Erythroblast (primary cell): ENCODE measurements around the gene BCL2L12.

Source experiments
- DNase-seq, 2 experiments: peaks; one replicate each; lab custom pipeline; 2025; lab: John Stamatoyannopoulos, UW
- GATA1 ChIP-seq: IDR thresholded peaks from 2 replicates; pipeline ENCODE4 v1.6.1; 2011; ENCODE audit warnings: low read depth, mild to moderate bottlenecking, control low read depth, low read length, moderate library complexity
- POLR2A ChIP-seq: IDR thresholded peaks from 2 replicates; pipeline ENCODE4 v1.6.1; 2011; ENCODE audit warnings: mild to moderate bottlenecking, low read length

Gene BCL2L12

DNA sequence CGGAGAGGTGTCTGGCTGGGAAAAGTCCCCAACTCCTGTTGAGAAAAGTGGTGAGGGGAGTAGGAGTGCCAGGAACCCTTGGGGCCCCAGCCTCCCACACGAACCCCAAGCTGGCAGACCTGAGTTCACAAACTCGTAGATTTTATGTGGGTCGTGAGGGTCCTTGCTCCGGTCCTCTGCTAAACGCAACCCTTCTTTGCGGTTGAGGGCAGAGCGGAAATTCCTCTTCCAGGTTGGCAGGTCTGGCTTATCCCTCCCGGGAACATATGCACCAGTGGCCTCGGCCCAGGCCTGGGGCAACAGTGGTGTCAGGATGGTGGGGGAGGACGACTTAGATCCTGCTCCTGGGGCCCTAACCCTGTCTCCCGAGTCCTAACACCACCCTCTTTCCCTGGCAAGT is 2.5 kb upstream of the BCL2L12 start:
- no peak for TF ChIP-seq POLR2A
- no peak for TF ChIP-seq GATA1
- DNase-seq, result no peak

DNA sequence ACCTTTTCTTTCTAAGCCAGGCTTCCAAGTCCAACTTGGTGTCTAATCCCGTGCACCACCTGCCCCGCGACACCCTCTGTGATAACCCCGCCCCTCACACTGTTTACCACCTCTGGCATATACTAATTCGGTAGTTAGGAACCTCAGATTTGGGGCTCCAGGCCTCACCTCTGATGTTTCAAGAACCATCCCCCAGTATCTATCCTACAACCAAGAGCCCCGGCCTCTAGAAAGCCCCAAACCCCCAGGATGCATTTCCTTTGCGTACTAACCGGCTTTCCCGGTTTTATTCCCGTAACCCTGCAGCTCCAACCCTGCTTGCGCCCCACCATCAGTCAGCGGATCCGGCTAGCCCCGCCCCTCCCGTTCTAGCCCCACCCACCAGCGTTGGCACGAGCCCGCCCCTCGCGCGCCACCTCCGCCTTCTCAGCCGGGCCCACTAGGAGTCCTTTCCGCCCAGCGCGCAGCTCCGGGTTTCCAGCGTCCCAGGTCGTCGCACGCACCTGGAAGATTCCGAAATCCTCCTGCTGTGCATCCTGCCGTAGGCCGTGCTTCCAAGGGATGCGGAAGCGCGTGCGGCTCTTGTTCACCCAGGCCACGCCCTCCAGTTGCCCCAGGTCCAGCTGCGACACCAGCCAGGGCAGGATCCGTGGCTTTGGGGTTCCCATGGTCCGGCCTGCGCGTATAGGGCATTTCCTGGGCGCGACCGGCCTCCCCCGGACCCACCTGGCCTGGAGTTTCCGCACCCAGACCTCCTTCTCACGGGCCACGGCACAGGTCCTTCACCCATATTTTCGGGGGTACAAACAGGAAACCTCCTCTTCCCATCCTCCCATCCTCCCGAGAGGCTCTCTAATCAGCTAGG is 1.3 kb upstream of the BCL2L12 start:
- TF ChIP-seq POLR2A (no peak), GATA1 (no peak)

DNA sequence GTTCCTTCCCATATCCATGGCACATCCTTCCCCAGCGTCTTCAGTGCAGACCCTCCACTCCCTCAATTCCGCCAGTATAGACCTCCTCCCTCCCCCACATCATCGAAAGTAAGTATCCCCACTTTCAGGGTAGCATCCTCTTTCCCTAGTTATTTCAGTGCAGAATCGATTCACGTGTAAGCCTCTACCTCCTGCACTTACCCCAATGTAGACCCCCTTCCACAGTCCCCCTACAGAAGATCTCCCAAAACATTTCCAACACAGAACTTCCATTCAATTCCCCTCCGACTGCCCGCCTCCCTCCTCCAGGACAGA is 740 bp upstream of the BCL2L12 start:
- no peak for DNase-seq

More for the DNA sequence above, 1.3 kb upstream of the BCL2L12 start:
- DNase-seq, result peak; percentile 83 to 92

DNA sequence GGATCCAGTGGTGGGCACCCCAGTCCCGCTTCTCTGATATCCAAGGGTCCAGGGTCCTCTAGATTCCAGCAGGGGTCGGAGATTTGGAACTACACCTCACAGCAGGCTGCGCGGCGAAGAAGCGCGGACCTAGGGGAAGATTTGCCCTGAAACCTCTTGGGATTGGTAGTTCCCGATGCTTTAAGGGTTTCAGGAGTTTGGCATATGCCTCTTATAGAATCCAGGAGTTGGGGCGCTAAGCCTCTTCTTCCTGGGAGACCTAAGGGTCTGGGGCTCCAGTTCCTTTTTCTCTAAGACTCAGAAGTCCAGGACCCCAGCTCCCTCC is 349 bp downstream of the BCL2L12 start:
- TF ChIP-seq POLR2A (no peak), GATA1 (no peak)
- DNase-seq, result no peak

More for the DNA sequence above, 740 bp upstream of the BCL2L12 start:
- no peak for TF ChIP-seq POLR2A

DNA sequence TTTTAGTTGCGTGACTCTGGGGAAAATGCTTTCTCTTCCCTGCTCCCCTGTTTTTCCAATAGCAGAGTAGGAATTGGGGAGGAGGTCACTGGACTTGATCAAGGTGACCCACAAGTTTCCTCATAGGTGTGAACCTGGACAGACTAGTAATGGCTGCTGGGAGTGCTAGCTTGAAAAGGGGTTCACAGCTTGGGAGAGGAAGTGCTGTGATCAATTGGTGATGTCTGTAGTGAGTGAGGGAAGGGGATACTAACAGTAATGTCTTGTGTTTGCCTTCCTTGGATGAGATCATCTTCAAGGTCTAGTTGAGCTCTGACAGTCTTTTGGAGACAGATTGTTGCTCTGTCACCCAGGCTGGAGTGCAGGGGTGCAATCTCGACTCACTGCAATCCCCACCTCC is 1.7 kb downstream of the BCL2L12 start:
- TF ChIP-seq GATA1, result no peak
- TF ChIP-seq POLR2A, result no peak
- DNase-seq, result no peak

DNA sequence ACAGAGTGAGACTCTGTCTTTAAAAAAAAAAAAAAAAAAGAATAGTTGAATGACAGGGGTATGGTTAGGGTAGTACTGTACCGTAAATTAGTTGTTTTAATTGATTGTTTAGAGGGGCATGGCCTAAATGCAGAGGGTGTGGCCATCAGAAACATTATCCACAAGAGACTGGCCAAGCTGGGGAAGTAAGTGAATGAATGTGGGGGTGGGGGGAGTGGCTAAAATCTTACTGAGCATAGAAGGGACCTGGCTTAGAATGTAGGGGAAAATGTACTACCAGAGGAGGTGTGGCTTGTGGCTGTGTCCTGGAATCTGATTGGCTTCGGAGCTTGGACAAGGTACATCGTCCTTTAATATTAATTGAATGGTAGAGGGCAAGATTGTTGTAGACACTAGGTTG is 3.8 kb downstream of the BCL2L12 start:
- no peak for TF ChIP-seq POLR2A
- TF ChIP-seq GATA1, result no peak
- DNase-seq, result no peak

DNA sequence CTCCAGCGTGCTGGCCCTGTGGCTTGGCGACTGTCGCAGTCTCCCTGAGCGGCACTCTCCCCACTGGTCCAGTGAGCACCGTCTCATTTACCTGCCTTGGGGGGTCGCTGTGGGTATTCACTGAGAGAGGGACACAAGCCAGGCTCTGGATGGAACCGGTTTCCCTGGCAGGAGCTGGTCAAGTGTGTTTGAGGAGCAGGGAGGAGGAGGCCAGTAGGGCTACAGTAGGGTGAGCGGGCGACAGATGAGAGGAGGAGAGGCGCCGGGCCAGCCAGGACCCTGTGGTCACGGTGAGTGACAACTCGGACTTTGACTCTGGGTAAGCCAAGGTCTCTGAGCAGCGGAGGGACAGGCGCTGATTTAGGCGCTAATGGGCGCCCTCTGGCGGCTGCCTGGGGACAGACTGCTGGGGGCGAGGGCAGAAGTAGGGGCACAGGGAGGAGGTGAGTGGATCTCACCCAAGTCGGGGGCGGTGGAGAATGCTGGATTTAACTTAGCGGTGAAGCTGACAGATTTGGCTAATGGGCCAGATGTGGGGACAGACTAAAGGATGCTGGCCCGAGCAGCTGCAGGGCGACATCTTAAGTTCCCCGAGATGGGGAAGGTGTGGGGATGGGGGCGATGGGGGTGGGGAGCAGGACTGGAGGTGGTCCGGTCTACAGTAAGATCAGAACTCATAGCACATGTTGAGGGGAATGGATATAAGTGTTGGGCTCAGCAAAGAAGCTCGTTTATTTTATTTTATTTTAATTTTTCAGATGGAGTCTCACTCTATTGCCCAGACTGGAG is 6.6 kb downstream of the BCL2L12 start:
- peak; percentile 75 to 84 for DNase-seq
- no peak for TF ChIP-seq POLR2A
- no peak for TF ChIP-seq GATA1

DNA sequence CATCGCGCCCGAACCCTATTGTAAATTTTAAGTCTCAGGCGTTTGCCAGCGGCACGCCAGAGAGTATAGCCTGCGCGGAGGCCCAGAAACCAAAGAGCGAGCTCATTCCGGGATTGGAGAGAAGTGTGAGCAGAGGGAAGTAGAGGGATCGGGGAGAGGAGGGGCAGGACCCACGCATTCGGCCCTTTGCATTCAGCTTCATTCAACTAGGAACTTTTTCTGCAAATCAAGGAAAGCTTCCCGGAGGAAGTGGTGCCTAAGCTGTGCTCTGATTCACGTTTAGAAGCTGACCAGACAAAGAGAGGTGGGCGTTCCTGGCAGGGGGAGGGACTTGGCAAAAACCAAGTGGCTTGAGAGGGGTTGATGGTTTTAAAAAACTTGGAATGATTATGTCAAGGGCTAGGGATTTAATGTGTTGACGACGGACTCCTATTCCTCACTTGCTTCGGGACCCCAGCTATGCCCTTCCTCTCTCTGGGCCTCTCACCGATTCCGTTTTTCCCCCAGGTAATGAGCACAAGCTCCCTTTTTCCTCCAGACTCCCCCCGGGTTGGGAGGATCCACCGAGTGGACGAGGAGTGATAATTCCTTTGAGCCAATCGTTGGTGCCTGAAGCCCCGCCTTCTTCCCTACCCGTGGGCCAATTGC is 10.5 kb downstream of the BCL2L12 start:
- TF ChIP-seq GATA1 (no peak), POLR2A (no peak)
- DNase-seq, result peak; percentile 95 to 96

DNA sequence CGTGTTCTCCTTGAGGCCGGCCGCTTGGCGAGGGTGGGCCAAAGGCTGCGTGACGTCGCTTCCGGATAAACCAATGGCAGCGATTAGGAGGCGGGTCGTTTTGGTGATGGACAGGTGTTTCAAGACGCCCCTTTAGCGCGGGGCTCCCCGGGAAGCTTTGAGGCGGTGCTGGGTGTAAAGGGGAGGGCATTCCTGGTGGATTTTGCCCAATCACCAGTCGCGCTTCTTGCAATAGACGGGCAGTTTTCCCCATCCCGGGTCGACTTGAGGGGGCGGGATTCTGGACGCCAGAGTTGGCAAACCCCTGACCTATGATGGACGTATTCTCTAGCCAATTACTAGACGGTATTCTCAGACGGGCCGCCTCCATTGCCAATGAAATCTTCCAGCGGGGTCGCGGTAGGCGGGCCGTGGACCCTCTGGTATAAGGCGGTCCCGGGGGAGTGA is 11.1 kb downstream of the BCL2L12 start:
- DNase-seq, result peak; percentile 100
- no peak for TF ChIP-seq GATA1

DNA sequence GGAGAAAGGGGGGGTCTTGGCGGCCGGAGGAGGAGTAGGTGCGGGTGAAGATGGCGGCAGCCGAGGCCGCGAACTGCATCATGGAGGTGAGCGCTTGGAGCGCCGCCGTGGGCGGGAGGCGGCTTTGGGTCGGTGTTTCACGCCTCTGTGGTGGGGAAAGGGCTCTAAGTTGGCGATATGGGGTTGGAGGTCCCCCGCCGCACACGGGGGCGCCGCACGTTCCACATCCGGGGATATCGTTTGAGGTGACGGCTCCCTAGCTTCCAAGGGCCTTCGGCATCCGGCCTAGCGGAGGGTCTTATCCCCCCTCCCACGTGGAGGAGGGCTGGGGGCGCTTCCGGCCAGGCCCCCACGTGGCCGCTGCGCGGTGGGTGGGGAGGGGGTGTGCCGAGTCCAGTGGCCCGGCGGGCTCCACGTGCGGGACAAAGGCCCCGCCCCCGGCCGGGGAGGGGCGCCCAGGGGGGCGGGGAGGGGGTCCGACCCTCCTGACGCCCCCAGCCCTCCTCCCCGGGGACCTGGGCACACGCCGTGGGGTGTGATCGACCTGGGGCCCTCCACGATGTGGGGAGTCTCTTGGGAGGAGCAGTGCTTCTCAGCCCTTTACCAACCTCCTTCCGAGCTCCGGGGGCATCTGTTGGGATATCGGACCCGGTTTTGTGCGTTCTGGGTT is 11.6 kb downstream of the BCL2L12 start, which contains the start of gene PRMT1:
Gene PRMT1 (plus strand): TSS at position 41 of the 670 bp plus-strand sequence. CDS start 10 bp downstream, at position 51.
- DNase-seq, result peak; percentile 75 to 77
- TF ChIP-seq GATA1 (no peak), POLR2A (peak; percentile 70)

DNA sequence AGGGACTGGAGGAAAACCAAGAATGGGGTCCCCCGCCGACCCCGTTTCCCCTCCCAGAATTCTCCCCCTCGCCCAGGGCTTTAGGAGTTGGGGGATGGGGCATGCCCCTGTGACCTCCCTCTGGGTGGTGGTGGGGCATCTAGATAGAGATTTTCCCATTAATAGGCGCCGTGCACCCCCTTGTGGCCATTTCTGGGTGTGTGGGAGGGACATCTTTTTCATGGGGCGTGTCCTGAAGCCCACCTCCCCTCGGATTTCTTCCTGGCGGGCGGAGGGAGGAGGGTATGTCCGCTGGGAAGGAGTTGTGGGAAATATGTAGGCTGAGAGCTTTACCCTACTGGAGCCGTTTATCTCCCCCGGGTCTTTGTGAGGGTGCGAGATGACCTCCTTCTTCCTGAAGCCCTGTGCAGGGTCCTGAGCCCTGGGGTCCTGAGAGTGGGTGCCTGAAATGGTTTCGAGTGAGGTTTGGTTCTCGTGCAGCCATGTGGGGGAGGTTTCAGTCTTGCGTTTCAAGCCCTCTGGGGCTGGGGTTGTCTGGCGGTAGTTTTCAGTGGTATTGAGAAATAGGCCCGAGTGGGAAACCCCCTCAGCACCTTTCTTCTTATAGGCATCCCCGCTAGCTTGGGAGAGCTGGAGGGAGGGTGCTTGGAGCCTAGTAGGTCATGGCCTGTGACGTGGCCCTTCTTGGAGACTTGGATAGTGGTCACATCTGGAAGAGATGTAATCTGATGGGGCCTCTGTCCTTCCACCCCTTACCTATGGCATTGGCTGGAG is 12.4 kb downstream of the BCL2L12 start:
- TF ChIP-seq GATA1, result no peak
- TF ChIP-seq POLR2A, result no peak
- DNase-seq, result peak; percentile 79 to 89

DNA sequence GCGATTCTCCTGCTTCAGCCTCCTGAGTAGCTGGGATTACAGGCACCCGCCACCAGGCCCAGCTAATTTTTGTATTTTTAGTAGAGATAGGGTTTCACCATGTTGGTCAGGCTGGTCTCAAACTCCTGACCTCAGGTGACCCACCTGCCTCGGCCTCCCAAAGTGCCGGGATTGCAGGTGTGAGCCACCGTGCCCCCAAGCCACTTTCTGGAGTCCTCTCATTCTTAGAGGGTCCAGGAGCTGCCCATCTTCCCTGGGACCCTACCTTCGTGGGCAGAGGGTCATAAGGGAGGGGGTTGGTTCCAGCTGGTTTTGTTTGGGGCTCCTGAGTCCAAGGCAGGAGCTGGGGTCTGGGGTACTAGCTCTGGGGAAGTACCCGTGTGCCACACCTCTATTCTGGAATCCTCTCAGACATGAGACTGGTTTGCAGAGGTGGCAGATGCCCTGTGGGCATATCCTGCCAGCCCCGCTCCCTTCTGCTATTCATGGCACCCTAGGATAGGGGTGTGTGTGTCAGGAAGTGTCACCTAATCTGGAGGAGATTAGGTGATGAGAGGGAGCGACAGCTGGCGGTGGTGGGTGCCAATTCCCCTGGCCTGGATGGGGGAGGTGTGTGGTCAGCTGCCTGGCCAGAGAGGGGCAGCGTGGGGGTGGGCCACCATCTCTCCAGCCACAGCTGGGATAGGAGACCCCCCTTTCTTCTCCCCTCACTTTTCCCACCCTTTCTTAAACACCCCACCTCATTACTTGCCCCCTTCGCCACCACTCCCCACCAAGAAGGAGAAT is 13.4 kb downstream of the BCL2L12 start:
- DNase-seq, result no peak
- no peak for TF ChIP-seq POLR2A
- TF ChIP-seq GATA1, result no peak
